ENCODE data around the gene AMOTL2.

Gene AMOTL2

DNA sequence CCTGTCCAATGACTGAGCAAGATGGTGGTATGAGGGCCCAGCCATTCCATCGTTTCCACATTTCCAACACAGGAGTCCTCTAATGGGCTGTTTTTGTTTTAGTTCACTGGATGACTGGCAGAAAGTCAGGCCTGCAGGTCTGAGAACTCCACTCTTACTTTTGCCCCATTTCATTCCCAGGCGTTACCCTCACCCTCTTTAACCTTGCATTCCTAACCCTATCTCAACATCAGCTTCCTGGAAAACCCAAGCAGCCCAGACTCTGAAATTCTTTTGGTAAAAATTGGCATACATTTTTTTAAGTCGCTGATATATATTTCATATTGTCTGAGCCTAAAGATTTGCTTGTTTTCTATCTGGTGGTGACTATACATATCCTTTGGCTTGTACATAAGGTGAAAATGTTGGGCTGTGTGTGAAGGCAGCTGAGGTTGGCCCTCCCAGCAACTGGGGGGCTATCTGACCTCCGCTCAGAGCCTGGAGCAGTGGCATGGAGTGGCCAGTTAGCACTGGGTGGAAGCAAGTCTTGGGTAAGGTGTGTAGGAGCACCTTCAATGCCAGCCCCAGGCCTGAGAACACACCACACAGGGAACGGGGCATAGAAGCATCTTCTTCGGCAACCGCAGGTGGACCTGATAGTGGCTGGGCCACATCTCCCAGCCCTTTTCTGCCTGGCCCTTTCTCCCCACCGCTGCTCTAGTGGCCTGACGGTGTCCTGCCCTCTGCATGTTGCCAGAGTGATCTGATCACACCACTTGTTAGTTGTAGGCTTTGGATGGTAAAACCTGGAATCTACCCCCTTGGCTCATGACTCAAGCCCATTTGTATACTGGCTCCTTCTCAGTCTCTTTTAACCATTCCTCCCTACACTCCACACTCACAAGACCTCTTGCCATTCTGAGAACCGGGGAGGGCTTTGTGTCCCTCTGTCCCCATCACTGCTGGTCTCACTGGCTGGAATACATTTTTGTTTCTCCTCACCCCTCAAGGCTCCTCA, 50.0 kb downstream of the AMOTL2 start:
- peak overlapping the region; percentile 100 for H3K27ac ChIP-seq (ENCODE audit: poor library complexity, severe bottlenecking)
- no peaks in the 10 kb centered on the region for H3K36me3 ChIP-seq (ENCODE audit: low read depth)
- ATAC-seq (ENCODE audit: low read depth) (no peak), DNase-seq (ENCODE audit: low spot score) (no peak)
- no peaks in the 10 kb centered on the region for H3K9me3 ChIP-seq (ENCODE audit: severe bottlenecking)
- H3K4me3 ChIP-seq (ENCODE audit: severe bottlenecking) = no peak overlapping the region
- H3K27me3 ChIP-seq (ENCODE audit: insufficient read depth, poor library complexity, severe bottlenecking) = no peaks in the 10 kb centered on the region
- peaks cover 54% of the 10 kb centered on the region for H3K4me1 ChIP-seq (ENCODE audit: insufficient read depth, poor library complexity, severe bottlenecking)
- TF ChIP-seq, protein P1, sequence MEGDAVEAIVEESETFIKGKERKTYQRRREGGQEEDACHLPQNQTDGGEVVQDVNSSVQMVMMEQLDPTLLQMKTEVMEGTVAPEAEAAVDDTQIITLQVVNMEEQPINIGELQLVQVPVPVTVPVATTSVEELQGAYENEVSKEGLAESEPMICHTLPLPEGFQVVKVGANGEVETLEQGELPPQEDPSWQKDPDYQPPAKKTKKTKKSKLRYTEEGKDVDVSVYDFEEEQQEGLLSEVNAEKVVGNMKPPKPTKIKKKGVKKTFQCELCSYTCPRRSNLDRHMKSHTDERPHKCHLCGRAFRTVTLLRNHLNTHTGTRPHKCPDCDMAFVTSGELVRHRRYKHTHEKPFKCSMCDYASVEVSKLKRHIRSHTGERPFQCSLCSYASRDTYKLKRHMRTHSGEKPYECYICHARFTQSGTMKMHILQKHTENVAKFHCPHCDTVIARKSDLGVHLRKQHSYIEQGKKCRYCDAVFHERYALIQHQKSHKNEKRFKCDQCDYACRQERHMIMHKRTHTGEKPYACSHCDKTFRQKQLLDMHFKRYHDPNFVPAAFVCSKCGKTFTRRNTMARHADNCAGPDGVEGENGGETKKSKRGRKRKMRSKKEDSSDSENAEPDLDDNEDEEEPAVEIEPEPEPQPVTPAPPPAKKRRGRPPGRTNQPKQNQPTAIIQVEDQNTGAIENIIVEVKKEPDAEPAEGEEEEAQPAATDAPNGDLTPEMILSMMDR (IDR thresholded peaks at IDR 0.05; ENCODE audit: poor library complexity, severe bottlenecking) = no peak

GRCh38 chr3:134322286-134322685, 52.0 kb downstream of the AMOTL2 start:
- DNase-seq (ENCODE audit: low spot score) (no peak), ATAC-seq (ENCODE audit: low read depth) (no peak)
- H3K27ac ChIP-seq (ENCODE audit: poor library complexity, severe bottlenecking) = peak overlapping the region; percentile 74
- H3K4me1 ChIP-seq (ENCODE audit: insufficient read depth, poor library complexity, severe bottlenecking) = peaks cover 45% of the 10 kb centered on the region
- H3K4me3 ChIP-seq (ENCODE audit: severe bottlenecking) = no peak overlapping the region
- no peaks in the 10 kb centered on the region for H3K9me3 ChIP-seq (ENCODE audit: severe bottlenecking)
- H3K36me3 ChIP-seq (ENCODE audit: low read depth) = no peaks in the 10 kb centered on the region
- no peaks in the 10 kb centered on the region for H3K27me3 ChIP-seq (ENCODE audit: insufficient read depth, poor library complexity, severe bottlenecking)
- TF ChIP-seq, protein P1 (IDR thresholded peaks at IDR 0.05; ENCODE audit: poor library complexity, severe bottlenecking) = no peak

- no peak overlapping the region for H3K4me3 ChIP-seq (ENCODE audit: severe bottlenecking)
- H3K36me3 ChIP-seq (ENCODE audit: low read depth) = no peaks in the 10 kb centered on the region
- H3K27me3 ChIP-seq (ENCODE audit: insufficient read depth, poor library complexity, severe bottlenecking) = no peaks in the 10 kb centered on the region
- TF ChIP-seq, protein P1 (IDR thresholded peaks at IDR 0.05; ENCODE audit: poor library complexity, severe bottlenecking) = no peak
- H3K4me1 ChIP-seq (ENCODE audit: insufficient read depth, poor library complexity, severe bottlenecking) = peaks cover 36% of the 10 kb centered on the region
- H3K9me3 ChIP-seq (ENCODE audit: severe bottlenecking) = no peaks in the 10 kb centered on the region
- no peak for DNase-seq (ENCODE audit: low spot score)
- ATAC-seq (ENCODE audit: low read depth) = peak; percentile 74
- peak overlapping the region; percentile 74 for H3K27ac ChIP-seq (ENCODE audit: poor library complexity, severe bottlenecking)
These were observed 53.5 kb downstream of the AMOTL2 start for GRCh38 chr3:134320749-134321148.

DNA sequence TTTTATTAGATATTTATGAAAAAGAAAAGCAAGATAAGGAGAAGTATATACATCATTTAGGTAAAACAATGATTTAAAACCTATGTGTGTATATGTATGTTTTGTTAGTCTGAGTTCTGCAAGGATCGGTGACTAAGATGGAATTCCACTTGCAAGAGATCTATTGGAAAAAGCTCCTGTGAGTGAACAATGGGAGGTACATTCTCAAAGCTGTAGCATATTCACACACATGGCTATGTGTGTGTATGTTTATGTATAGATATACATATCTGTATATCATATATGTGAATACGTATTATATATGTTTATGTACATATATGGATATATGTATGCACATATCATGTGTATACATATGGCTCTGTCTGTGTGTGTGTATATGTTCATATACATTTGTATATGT, 54.3 kb downstream of the AMOTL2 start:
- H3K27ac ChIP-seq (ENCODE audit: poor library complexity, severe bottlenecking) = peak overlapping the region; percentile 74
- H3K27me3 ChIP-seq (ENCODE audit: insufficient read depth, poor library complexity, severe bottlenecking) = no peaks in the 10 kb centered on the region
- no peak for DNase-seq (ENCODE audit: low spot score)
- TF ChIP-seq, protein P1 (IDR thresholded peaks at IDR 0.05; ENCODE audit: poor library complexity, severe bottlenecking) = no peak
- peaks cover 28% of the 10 kb centered on the region for H3K4me1 ChIP-seq (ENCODE audit: insufficient read depth, poor library complexity, severe bottlenecking)
- H3K9me3 ChIP-seq (ENCODE audit: severe bottlenecking) = no peaks in the 10 kb centered on the region
- ATAC-seq (ENCODE audit: low read depth) = no peak
- no peak overlapping the region for H3K4me3 ChIP-seq (ENCODE audit: severe bottlenecking)
- no peaks in the 10 kb centered on the region for H3K36me3 ChIP-seq (ENCODE audit: low read depth)

GRCh38 chr3:134318166-134318565, 56.1 kb downstream of the AMOTL2 start:
- DNase-seq (ENCODE audit: low spot score) (no peak), ATAC-seq (ENCODE audit: low read depth) (no peak)
- Histone ChIP-seq H3K36me3 (ENCODE audit: low read depth) (no peaks in the 10 kb centered on the region), H3K4me3 (ENCODE audit: severe bottlenecking) (no peak overlapping the region), H3K27ac (ENCODE audit: poor library complexity, severe bottlenecking) (peak overlapping the region; percentile 80), H3K27me3 (ENCODE audit: insufficient read depth, poor library complexity, severe bottlenecking) (no peaks in the 10 kb centered on the region), H3K9me3 (ENCODE audit: severe bottlenecking) (no peaks in the 10 kb centered on the region), H3K4me1 (ENCODE audit: insufficient read depth, poor library complexity, severe bottlenecking) (peaks cover 34% of the 10 kb centered on the region)
- TF ChIP-seq, protein P1 (IDR thresholded peaks at IDR 0.05; ENCODE audit: poor library complexity, severe bottlenecking) = no peak
